Subcutaneous adipose tissue (tissue), 4 donors: Measurements from ENCODE around the gene FKBP15. TPM values are rescaled to one million over a fixed set of nuclear protein-coding genes. Genes with fewer than 3 reads are reported as not detected.

Source experiments
- total RNA-seq, 4 donors: library from RNA; depleted of rRNA; stranded (reverse); fragments of >200 nt; gene quantifications; one replicate each; pipeline ENCODE4 v1.1.0, GENCODE V29; 2016
- TF ChIP-seq, protein P1 (sequence below): fragments of 450-650 bp; IDR thresholded peaks from one replicate; pipeline ENCODE4 v1.5.1; 2016; ENCODE audit warnings: low read depth, mild to moderate bottlenecking, control low read depth, antibody characterized with exemption, moderate library complexity

Gene FKBP15
- total RNA-seq, 4 donors from 2014 or later: 24.9 to 51.7 (median 32.0) TPM

DNA sequence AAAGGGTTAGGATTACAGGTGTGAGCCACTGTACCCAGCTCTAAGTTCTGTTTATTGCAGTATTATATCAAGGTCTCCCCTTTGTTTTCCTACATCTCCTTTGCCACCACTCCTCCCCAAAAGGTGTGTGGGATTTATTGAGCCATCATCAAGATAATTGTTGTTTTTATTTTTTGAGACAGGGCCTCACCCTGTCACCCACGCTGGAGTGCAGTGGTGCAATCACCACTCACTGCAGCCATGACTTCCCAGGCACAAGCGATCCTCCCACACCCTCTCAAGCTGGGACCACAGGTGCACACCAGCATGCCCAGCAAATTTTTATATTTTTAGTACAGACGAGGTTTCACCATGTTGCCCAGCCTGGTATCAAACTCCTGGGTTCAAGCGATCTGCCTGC lies 24.8 kb upstream of the FKBP15 start:
- TF ChIP-seq, protein P1, sequence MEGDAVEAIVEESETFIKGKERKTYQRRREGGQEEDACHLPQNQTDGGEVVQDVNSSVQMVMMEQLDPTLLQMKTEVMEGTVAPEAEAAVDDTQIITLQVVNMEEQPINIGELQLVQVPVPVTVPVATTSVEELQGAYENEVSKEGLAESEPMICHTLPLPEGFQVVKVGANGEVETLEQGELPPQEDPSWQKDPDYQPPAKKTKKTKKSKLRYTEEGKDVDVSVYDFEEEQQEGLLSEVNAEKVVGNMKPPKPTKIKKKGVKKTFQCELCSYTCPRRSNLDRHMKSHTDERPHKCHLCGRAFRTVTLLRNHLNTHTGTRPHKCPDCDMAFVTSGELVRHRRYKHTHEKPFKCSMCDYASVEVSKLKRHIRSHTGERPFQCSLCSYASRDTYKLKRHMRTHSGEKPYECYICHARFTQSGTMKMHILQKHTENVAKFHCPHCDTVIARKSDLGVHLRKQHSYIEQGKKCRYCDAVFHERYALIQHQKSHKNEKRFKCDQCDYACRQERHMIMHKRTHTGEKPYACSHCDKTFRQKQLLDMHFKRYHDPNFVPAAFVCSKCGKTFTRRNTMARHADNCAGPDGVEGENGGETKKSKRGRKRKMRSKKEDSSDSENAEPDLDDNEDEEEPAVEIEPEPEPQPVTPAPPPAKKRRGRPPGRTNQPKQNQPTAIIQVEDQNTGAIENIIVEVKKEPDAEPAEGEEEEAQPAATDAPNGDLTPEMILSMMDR: no peak

DNA sequence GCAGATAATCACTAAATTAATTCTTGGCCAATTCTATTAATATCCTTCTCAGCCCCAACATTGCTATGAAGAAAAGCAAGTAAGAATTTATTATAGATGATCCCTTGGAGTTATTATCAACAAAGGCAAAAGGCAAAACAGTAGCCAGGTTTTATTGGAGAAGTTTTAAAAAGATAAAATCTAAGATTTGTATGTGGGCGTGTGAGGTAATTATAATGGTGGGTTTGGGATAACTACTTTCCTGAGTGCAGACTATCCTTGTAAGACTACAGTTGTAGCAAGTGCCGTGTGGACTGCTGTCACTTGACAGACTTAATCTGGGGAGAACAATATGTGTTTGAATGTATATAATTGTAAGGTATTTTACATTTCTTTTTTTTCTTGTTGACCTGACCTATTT lies 23.5 kb upstream of the FKBP15 start:
- TF ChIP-seq, protein P1: no peak

DNA sequence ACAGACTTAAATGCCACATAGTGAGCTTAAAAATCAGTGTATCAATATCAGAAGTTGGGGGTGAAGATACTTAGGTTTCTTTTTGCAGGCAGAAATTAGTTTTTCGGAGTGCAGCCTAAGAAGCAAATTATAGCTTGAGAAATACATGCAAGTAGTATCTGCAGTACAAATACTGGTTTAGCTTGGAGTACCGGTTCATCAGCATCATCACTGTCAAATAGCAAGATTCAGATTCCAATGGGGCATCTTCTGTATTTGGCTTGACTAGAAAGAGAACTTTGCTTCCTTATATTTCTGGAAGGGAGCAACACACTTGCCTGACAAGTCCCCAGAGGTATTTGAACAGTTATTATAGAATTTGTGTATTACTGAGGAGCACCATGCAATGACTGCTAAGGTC lies 20.1 kb upstream of the FKBP15 start:
- TF ChIP-seq, protein P1: no peak

DNA sequence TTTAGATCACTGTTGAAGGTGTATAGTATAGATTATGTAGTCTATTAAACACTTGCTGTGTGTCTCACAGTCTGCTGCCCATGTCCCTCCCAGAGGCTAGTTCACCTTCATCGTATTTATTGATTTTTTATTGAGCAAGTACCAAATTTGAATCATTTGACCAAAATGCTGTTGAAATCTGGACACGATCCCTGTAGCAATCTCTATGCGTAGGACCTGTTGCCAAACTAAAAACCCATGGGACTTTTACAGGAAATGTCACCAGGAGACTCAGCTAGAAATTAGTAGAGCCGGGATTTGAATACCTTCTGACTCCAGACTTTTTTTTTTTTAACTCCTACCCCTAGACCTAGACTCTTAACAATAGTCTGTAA lies 17.8 kb upstream of the FKBP15 start:
- TF ChIP-seq, protein P1: no peak

DNA sequence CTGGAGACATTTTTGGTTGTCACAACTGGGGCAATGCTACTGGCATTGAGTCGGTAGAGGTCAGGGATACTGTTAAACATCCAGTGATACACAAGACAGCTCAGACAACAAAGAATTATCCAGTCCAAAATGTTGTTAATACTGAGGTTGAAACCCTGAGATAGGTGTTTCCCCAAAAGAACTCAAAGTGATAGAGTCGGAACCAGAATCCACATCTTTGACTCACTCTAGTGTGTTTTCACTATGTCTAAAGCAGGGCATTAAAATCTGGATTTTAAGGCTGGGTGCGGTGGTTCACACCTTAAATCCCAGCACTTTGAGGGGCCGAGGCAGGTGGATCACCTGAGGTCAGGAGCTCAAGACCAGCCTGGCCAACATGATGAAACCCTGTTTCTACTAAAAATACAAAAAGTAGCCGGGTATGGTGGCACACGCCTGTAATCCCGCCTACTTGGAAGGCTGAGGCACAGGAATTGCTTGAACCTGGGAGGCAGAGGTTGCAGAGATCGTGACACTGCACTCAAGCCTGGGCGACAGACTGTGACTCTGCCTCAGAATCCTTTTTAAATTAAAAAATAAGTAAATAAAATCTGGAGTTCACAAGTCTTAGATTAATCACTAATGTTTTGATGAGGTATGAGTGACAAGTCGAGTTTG lies 17.3 kb upstream of the FKBP15 start:
- TF ChIP-seq, protein P1: no peak

DNA sequence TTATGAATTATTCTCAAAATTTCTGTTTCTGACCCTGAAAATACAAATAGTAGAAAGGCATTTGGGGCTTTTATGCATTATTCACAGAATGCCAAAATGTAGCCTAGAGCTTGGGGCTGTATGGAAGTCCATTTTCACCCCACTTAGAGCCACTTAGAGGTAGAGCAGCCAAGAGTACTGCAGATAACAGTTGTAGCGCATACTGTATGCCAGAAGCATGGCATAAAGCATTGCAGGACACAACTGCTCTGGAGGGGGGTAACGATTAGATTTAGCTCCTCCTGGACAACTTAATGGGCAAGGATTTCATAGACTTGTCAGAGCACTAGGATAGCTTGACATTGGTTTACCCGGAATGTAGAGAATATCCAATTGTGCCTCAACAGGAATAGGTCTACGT lies 15.9 kb upstream of the FKBP15 start:
- TF ChIP-seq, protein P1: no peak

DNA sequence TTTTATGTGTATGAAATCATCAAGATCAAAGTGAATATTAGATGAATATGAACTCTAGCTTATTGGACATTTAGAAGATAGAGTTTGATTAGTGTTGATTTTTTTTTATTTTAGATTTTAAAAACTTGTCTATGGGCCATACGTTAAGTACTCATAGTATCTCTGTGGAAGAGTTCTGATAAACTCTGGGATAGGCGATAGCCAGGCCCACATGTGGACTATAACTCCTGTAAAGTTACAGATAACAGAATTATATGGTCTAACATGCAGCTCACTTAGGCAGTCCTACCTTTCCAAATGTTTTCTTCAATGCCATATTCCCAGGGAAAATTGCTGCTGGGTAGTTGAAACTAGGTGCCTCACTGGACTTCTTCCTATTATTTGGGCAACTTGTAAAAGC lies 10.6 kb upstream of the FKBP15 start:
- TF ChIP-seq, protein P1: no peak
